ENCODE measurements around the gene TRMT1.

Gene TRMT1

GRCh38 chr19:13089139-13089856 lies 27.2 kb downstream of the TRMT1 start:
- Histone ChIP-seq H3K79me2 (ENCODE audit: insufficient read depth, low read depth) (no peaks in the 10 kb centered on the region), H3K4me1 (ENCODE audit: low read depth, poor library complexity, severe bottlenecking) (peaks cover 21% of the 10 kb centered on the region), H2AFZ (ENCODE audit: low read depth) (no peak overlapping the region), H4K20me1 (ENCODE audit: insufficient read depth) (no peaks in the 10 kb centered on the region), H3K4me2 (no peak overlapping the region), H3K9ac (no peak overlapping the region), H3K4me3 (IDR thresholded peaks at IDR 0.05; ENCODE audit: insufficient read depth, low read depth, low read length) (no peak overlapping the region), H3K27ac (no peak overlapping the region), H3K27me3 (ENCODE audit: insufficient read depth, low read depth) (peaks cover 4% of the 10 kb centered on the region), H3K36me3 (ENCODE audit: insufficient read depth) (no peaks in the 10 kb centered on the region)
- peak; percentile 33; the same call in 1 of the 2 replicates for TF ChIP-seq CTCF (conservative IDR thresholded peaks at IDR 0.05; ENCODE audit: low read depth, low read length)

- no peak for TF ChIP-seq CTCF (conservative IDR thresholded peaks at IDR 0.05; ENCODE audit: low read depth, low read length)
- no peaks in the 10 kb centered on the region for H3K79me2 ChIP-seq (ENCODE audit: insufficient read depth, low read depth)
- H3K9ac ChIP-seq = no peak overlapping the region
- H4K20me1 ChIP-seq (ENCODE audit: insufficient read depth) = no peaks in the 10 kb centered on the region
- H3K27me3 ChIP-seq (ENCODE audit: insufficient read depth, low read depth) = peaks cover 2% of the 10 kb centered on the region; the same call in 1 of the 2 replicates
- H3K36me3 ChIP-seq (ENCODE audit: insufficient read depth) = no peaks in the 10 kb centered on the region
- no peak overlapping the region for H3K4me2 ChIP-seq
- H3K4me3 ChIP-seq (IDR thresholded peaks at IDR 0.05; ENCODE audit: insufficient read depth, low read depth, low read length) = no peak overlapping the region
- no peak overlapping the region for H3K27ac ChIP-seq
- H2AFZ ChIP-seq (ENCODE audit: low read depth) = no peak overlapping the region
- H3K4me1 ChIP-seq (ENCODE audit: low read depth, poor library complexity, severe bottlenecking) = peaks cover 19% of the 10 kb centered on the region
These were observed 28.6 kb downstream of the TRMT1 start for GRCh38 chr19:13087795-13088537.

DNA sequence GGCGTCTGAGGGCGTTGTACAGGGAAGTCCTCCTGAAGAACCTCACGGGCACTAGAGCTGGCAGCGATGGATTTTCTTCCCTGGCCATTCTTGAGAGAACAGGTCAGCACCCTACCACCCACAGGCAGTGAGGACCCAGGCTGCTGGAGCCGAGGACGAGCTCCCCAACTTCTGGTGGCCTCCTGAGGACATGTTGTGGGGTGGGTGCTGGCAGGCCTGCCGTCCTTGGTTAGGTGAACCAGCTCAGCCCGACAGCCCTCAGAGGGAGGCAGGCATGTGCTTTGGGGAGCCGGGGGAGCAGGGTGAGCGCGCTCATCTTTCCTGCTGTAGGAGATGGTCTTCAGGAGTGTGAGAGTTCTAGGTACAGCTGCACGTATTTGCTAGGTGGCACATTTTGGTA lies 29.2 kb downstream of the TRMT1 start:
- Histone ChIP-seq H2AFZ (ENCODE audit: low read depth) (no peak overlapping the region), H3K4me2 (no peak overlapping the region), H3K4me1 (ENCODE audit: low read depth, poor library complexity, severe bottlenecking) (peaks cover 24% of the 10 kb centered on the region), H3K27me3 (ENCODE audit: insufficient read depth, low read depth) (peaks cover 2% of the 10 kb centered on the region; the same call in 1 of the 2 replicates), H4K20me1 (ENCODE audit: insufficient read depth) (no peaks in the 10 kb centered on the region), H3K27ac (no peak overlapping the region), H3K79me2 (ENCODE audit: insufficient read depth, low read depth) (no peaks in the 10 kb centered on the region), H3K36me3 (ENCODE audit: insufficient read depth) (no peaks in the 10 kb centered on the region), H3K9ac (no peak overlapping the region), H3K4me3 (IDR thresholded peaks at IDR 0.05; ENCODE audit: insufficient read depth, low read depth, low read length) (no peak overlapping the region)
- TF ChIP-seq CTCF (conservative IDR thresholded peaks at IDR 0.05; ENCODE audit: low read depth, low read length) = no peak

GRCh38 chr19:13086341-13086740 lies 30.2 kb downstream of the TRMT1 start:
- Histone ChIP-seq H3K9ac (no peak overlapping the region), H3K4me1 (ENCODE audit: low read depth, poor library complexity, severe bottlenecking) (peaks cover 28% of the 10 kb centered on the region), H4K20me1 (ENCODE audit: insufficient read depth) (no peaks in the 10 kb centered on the region), H2AFZ (ENCODE audit: low read depth) (no peak overlapping the region), H3K4me2 (no peak overlapping the region), H3K27ac (no peak overlapping the region), H3K27me3 (ENCODE audit: insufficient read depth, low read depth) (peaks cover 2% of the 10 kb centered on the region; the same call in 1 of the 2 replicates), H3K36me3 (ENCODE audit: insufficient read depth) (no peaks in the 10 kb centered on the region), H3K4me3 (IDR thresholded peaks at IDR 0.05; ENCODE audit: insufficient read depth, low read depth, low read length) (no peak overlapping the region), H3K79me2 (ENCODE audit: insufficient read depth, low read depth) (no peaks in the 10 kb centered on the region)
- TF ChIP-seq CTCF (conservative IDR thresholded peaks at IDR 0.05; ENCODE audit: low read depth, low read length) = no peak

Measured in KMS-11 (cell line).